ENCODE data around the gene RALGPS1.

Gene RALGPS1

DNA sequence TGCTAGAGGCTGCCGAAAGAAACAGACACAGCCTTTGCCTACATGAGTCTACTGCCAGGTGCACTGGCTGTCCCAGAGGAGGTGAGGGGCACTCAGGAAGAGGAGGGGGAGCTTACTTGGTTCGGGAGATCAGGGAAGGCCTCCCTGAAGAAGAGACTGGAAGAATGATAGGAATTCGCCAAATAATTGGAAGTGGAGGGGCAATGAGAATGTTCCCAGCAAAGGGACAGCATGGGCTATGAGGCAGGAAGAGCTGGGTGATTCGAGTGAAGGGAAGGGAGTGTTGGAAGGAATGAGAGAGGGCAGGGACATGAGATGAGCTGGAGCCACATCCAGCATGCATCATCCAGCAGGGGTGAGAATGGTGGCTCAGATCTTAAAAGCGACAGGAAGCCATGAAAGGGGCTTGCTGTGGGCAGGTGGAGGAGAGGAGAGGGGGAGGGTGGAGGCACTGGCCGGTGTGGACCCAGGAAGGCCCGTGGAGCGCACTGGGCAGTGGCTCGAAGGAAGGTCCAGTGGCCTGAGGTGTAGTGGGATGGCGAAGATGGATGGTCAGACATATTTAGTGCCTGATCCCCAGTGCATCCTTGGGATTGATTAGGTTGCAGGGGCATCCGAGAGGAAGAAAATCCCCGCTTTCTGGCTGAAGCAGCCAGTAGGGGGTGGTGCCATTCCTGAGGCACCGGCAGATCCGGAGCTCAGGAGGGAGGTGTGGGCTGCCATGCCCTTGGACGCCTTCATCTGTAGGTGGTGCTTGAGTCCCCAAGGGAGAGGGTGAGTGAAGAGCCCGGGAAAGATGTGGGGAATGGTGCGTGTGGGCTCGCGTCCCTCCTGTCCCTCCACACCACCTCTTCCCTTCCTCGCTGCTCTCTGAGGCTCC lies 296.5 kb downstream of the RALGPS1 start:
- Histone ChIP-seq H3K4me3 (ENCODE audit: low read length) (no peak overlapping the region), H3K9ac (ENCODE audit: low read depth, low read length) (no peak overlapping the region), H3K4me2 (ENCODE audit: low read length) (no peak overlapping the region), H3K9me3 (replicated peaks; ENCODE audit: low read length) (no peaks in the 10 kb centered on the region), H3K36me3 (ENCODE audit: insufficient read depth, low read length) (no peaks in the 10 kb centered on the region), H3K27me3 (ENCODE audit: control insufficient read depth, insufficient read depth, low read length) (peaks cover 65% of the 10 kb centered on the region), H3K4me1 (ENCODE audit: control insufficient read depth, insufficient read depth, low read length) (peaks cover 4% of the 10 kb centered on the region)

DNA sequence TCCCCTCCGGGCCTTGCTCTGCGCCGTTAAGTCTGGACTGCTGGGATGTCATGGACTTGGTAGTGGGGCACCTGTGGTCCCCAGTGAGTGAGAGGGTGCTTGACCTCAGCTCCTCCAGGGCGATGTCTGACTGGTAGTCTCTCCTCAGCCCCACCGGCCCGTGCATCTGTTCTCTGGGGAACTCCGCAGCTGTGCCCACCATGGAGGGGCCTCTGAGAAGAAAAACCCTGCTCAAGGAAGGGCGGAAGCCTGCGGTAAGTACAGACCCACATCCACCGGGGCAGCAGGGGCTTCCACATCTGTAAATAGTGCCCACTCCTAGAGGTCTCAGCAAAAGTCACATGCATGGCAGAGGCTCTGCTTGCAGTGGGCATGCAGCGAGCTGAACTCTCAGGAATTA lies 297.4 kb downstream of the RALGPS1 start:
- Histone ChIP-seq H3K27me3 (ENCODE audit: control insufficient read depth, insufficient read depth, low read length) (peaks cover 73% of the 10 kb centered on the region), H3K36me3 (ENCODE audit: insufficient read depth, low read length) (no peaks in the 10 kb centered on the region)

DNA sequence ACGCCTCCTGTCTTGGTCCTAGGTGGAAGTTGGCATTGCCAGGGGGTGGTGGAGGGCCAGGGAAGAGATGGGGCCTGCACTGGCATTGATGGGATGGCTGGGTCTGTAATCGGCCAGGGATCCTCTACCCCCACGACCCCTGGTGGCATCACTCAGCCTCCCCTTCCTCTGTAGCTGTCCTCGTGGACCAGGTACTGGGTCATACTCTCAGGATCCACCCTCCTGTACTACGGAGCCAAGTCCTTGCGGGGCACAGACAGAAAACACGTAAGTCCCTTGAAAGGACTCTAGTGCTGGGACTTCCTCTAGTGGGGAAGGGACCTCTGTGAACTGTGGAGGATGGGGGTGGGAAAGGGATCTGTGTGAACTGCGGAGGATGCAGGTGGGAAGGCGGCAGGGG lies 297.9 kb downstream of the RALGPS1 start:
- Histone ChIP-seq H3K4me3 (ENCODE audit: low read length) (no peak overlapping the region), H3K36me3 (ENCODE audit: insufficient read depth, low read length) (no peaks in the 10 kb centered on the region), H3K4me1 (ENCODE audit: control insufficient read depth, insufficient read depth, low read length) (peaks cover 4% of the 10 kb centered on the region), H3K9me3 (replicated peaks; ENCODE audit: low read length) (no peaks in the 10 kb centered on the region), H3K4me2 (ENCODE audit: low read length) (no peak overlapping the region), H3K27me3 (ENCODE audit: control insufficient read depth, insufficient read depth, low read length) (peaks cover 78% of the 10 kb centered on the region), H3K9ac (ENCODE audit: low read depth, low read length) (no peak overlapping the region)

More for the DNA sequence above, 297.4 kb downstream of the RALGPS1 start:
- Histone ChIP-seq H3K9me3 (replicated peaks; ENCODE audit: low read length) (no peaks in the 10 kb centered on the region), H3K4me2 (ENCODE audit: low read length) (no peak overlapping the region), H3K9ac (ENCODE audit: low read depth, low read length) (no peak overlapping the region), H3K4me3 (ENCODE audit: low read length) (no peak overlapping the region), H3K4me1 (ENCODE audit: control insufficient read depth, insufficient read depth, low read length) (peaks cover 4% of the 10 kb centered on the region)

DNA sequence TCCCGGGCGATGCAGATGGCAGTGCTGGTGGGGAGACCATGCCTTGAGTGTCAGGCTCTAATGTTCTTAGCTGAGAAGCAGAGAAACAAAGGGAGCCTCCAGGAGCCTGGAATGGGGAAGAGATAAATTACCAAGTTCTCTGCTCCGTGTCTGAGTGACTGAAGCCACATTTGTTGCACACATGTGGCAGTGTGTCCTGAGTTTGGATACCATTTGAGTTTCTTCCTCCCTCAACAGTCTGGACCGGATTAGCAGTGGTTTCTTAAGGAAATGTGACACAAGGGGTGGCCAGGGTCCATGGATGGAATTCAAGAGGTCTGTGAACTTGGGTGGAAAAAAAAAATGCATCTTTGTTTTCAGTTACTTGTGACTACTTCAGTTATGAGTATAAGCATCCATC lies 299.3 kb downstream of the RALGPS1 start:
- Histone ChIP-seq H3K9ac (ENCODE audit: low read depth, low read length) (no peak overlapping the region), H3K9me3 (replicated peaks; ENCODE audit: low read length) (no peaks in the 10 kb centered on the region)

DNA sequence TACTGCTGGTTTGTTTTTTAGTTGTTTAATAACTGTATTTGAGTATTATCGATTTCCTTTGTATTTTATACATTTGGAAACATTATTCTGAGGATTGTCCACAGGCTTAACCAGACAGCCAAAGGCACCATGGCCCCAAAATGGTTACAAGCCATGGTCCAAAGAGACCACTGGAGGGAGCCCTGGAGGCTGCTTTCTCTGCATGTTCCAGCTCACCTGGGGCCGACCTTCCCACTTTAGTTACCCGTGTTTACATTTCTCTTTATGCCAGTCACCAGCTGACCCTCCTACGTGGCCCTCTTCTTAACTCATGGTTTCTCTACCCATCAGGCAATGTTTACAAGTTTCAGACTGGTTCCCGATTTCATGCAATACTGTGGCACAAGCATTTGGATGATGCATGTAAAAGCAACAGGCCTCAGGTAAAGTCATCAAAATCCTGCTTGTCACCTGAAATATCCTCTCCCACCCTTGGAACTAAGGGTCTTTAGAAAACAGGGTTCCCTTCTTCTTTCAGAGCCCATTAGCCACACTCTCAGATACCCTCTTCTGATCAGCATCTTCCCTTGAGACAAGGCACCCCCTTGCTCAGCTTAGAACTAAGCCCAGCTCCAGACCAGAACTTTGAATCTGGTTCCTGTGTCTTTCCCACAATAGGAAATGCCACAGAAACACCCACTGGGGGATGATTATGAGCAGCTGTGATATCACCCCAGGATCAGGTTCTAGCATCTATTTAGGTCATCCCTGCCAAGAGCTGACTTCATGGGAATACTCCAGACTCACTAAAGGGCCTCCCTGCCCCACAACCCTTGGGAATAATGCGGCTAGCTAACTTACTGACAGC lies 300.1 kb downstream of the RALGPS1 start:
- Histone ChIP-seq H3K9ac (ENCODE audit: low read depth, low read length) (no peak overlapping the region), H3K36me3 (ENCODE audit: insufficient read depth, low read length) (no peaks in the 10 kb centered on the region)

More for the DNA sequence above, 299.3 kb downstream of the RALGPS1 start:
- Histone ChIP-seq H3K4me1 (ENCODE audit: control insufficient read depth, insufficient read depth, low read length) (peaks cover 4% of the 10 kb centered on the region), H3K36me3 (ENCODE audit: insufficient read depth, low read length) (no peaks in the 10 kb centered on the region), H3K4me3 (ENCODE audit: low read length) (no peak overlapping the region), H3K4me2 (ENCODE audit: low read length) (no peak overlapping the region), H3K27me3 (ENCODE audit: control insufficient read depth, insufficient read depth, low read length) (peaks cover 79% of the 10 kb centered on the region)

DNA sequence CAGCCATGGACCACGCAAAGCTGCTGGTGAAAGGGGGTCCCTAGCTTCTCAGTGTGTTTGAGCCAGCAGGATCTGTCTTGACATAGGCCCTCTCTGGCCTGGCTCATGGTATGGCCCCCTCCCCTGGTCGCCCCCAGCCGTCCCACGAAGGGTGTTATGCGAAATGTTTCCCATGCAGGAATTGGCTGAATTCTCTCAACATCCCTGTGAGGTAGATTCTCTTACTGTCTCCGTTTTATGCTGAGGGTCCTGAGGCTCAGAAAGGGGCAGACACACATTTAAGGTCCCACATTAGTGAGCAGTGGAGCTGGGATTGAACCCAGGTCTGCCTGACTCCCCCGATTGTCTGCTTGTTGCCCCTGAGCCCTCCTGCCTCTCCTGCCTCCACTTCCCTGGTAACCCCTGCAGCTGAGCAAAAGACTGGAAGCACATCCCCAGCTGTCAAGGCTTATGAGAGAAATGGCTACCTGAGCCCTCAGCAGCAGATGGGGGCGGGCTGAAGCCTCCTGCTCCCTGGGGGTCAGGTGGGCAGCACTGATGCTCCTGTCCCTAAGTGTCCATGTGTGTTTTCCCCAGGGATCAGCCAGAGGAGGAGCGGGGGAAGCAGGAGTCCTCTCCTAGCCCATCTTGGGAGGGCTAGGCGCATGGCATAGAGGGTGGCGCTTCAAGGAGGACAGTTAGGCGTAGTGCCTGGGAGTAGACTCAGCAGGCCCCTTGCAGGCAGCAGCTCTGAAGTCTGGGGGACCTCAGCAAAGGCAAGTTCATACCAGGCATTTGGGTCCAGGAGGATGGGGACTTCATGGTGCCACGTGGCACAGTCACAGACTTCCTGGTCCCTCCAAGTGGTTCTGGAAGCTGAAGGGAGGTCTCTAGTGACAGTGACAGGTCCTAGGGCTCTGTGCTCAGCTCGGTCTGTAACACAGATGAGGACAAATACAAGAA lies 301.0 kb downstream of the RALGPS1 start:
- Histone ChIP-seq H3K27me3 (ENCODE audit: control insufficient read depth, insufficient read depth, low read length) (peaks cover 72% of the 10 kb centered on the region), H3K4me2 (ENCODE audit: low read length) (no peak overlapping the region), H3K4me3 (ENCODE audit: low read length) (no peak overlapping the region), H3K4me1 (ENCODE audit: control insufficient read depth, insufficient read depth, low read length) (peaks cover 4% of the 10 kb centered on the region), H3K9me3 (replicated peaks; ENCODE audit: low read length) (no peaks in the 10 kb centered on the region), H3K36me3 (ENCODE audit: insufficient read depth, low read length) (no peaks in the 10 kb centered on the region), H3K9ac (ENCODE audit: low read depth, low read length) (no peak overlapping the region)

More for the DNA sequence above, 300.1 kb downstream of the RALGPS1 start:
- H3K4me3 ChIP-seq (ENCODE audit: low read length) = no peak overlapping the region
- no peaks in the 10 kb centered on the region for H3K9me3 ChIP-seq (replicated peaks; ENCODE audit: low read length)
- H3K4me2 ChIP-seq (ENCODE audit: low read length) = no peak overlapping the region
- peaks cover 4% of the 10 kb centered on the region for H3K4me1 ChIP-seq (ENCODE audit: control insufficient read depth, insufficient read depth, low read length)
- H3K27me3 ChIP-seq (ENCODE audit: control insufficient read depth, insufficient read depth, low read length) = peaks cover 71% of the 10 kb centered on the region

DNA sequence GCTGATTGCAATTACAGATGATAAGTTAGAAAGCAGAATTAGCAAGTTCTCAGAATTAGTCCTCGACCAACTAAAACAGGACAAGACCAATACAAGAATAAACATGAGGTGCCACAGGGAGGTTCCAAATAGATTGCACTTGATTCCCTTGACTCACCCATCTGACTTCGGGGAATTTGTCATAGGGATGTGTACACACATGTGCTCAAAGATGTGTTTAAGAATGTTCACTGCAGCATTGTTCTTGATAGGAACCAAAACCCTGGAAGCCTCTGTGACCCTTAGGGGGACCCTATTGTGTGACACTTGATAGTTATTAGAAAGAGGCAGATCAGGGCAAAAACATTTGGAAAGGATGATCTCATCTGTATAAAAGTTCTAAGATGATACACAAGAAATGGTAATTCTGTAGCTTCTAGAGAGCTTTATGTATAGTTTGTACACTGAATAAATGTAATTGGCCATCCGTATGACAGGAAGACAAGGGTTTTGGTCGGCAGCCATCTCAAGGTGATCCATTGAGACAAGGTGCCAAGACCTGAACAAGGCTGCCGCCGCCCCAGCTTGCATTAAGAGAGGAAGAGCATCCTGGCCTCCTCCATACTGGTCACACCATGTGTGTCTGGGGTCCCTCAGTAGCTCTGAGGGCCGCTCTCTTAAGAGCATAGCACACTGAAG lies 301.8 kb downstream of the RALGPS1 start:
- H3K27me3 ChIP-seq (ENCODE audit: control insufficient read depth, insufficient read depth, low read length) = peaks cover 72% of the 10 kb centered on the region
- H3K4me3 ChIP-seq (ENCODE audit: low read length) = no peak overlapping the region
- no peak overlapping the region for H3K4me2 ChIP-seq (ENCODE audit: low read length)
- no peak overlapping the region for H3K9ac ChIP-seq (ENCODE audit: low read depth, low read length)
- H3K36me3 ChIP-seq (ENCODE audit: insufficient read depth, low read length) = no peaks in the 10 kb centered on the region
- no peaks in the 10 kb centered on the region for H3K9me3 ChIP-seq (replicated peaks; ENCODE audit: low read length)
- peaks cover 4% of the 10 kb centered on the region for H3K4me1 ChIP-seq (ENCODE audit: control insufficient read depth, insufficient read depth, low read length)

DNA sequence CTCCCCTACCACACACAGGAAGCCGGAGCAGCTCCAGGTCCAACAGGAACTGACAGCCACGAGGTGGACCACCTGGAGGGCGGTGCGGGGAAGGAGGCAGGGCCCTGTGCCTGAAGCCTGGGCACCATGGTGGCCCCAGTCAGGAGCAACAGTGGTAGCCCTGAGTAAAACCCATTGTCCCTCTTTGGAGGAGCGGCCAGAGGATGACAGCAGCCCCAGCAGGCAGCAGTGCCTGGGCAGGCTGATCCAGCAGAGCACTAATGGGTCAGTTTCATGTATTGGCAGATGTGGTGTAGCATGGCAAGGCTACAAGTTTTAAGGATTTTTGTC lies 302.3 kb downstream of the RALGPS1 start:
- Histone ChIP-seq H3K36me3 (ENCODE audit: insufficient read depth, low read length) (no peaks in the 10 kb centered on the region), H3K9me3 (replicated peaks; ENCODE audit: low read length) (no peaks in the 10 kb centered on the region), H3K4me3 (ENCODE audit: low read length) (no peak overlapping the region), H3K9ac (ENCODE audit: low read depth, low read length) (no peak overlapping the region), H3K4me1 (ENCODE audit: control insufficient read depth, insufficient read depth, low read length) (peaks cover 4% of the 10 kb centered on the region), H3K27me3 (ENCODE audit: control insufficient read depth, insufficient read depth, low read length) (peaks cover 75% of the 10 kb centered on the region), H3K4me2 (ENCODE audit: low read length) (no peak overlapping the region)

DNA sequence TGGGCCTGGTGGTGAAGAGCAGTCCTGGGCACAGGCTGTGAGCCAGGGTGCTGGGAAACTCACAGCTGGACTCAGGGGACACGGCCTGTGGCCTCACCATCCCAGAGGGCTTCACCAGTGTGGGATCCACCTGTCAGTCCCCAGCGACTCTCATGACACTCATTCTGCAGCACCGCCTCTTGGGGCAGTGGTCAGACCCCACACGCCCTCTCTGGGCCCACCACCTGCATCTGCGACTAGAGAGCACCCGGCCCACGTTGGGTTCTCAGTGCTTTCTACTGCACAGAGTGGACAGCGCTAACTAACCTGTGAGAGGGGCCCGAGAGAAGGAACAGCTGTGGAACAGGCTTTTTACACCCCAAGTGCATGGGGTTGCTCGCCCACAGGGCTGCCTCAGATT lies 304.2 kb downstream of the RALGPS1 start:
- H3K36me3 ChIP-seq (ENCODE audit: insufficient read depth, low read length) = no peaks in the 10 kb centered on the region
- H3K4me3 ChIP-seq (ENCODE audit: low read length) = no peak overlapping the region
- no peaks in the 10 kb centered on the region for H3K9me3 ChIP-seq (replicated peaks; ENCODE audit: low read length)
- no peak overlapping the region for H3K4me2 ChIP-seq (ENCODE audit: low read length)
- H3K9ac ChIP-seq (ENCODE audit: low read depth, low read length) = no peak overlapping the region
- H3K27me3 ChIP-seq (ENCODE audit: control insufficient read depth, insufficient read depth, low read length) = peaks cover 77% of the 10 kb centered on the region
- peaks cover 4% of the 10 kb centered on the region for H3K4me1 ChIP-seq (ENCODE audit: control insufficient read depth, insufficient read depth, low read length)

DNA sequence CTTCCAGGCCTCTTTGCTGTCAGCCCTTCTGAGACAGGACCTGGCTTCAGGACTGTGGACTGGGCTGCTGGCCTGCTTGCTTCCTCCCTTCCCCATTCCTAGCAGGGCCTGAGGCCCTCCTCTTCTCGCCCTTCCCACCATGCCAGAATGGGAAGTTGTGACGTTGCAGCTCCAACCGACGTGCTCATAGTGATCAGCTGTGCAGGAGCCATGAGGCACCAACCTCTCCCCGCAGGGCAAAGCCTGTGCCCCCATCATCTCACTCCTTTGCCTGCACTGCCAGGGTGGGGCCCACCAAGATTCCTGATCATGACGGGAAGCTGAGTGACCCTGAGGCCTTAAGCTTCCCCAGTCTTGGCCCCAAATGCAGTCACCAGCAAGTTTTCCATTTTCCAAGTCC lies 304.9 kb downstream of the RALGPS1 start:
- Histone ChIP-seq H3K27me3 (ENCODE audit: control insufficient read depth, insufficient read depth, low read length) (peaks cover 79% of the 10 kb centered on the region), H3K9ac (ENCODE audit: low read depth, low read length) (no peak overlapping the region)

More for the DNA sequence above, 304.9 kb downstream of the RALGPS1 start:
- Histone ChIP-seq H3K36me3 (ENCODE audit: insufficient read depth, low read length) (no peaks in the 10 kb centered on the region), H3K9me3 (replicated peaks; ENCODE audit: low read length) (no peaks in the 10 kb centered on the region), H3K4me3 (ENCODE audit: low read length) (no peak overlapping the region), H3K4me2 (ENCODE audit: low read length) (no peak overlapping the region), H3K4me1 (ENCODE audit: control insufficient read depth, insufficient read depth, low read length) (peaks cover 6% of the 10 kb centered on the region)
